Mucosa of descending colon (tissue), 3 donors: ENCODE results near the gene ZNF296. TPM values are rescaled to one million over a fixed set of nuclear protein-coding genes. Genes with fewer than 3 reads are reported as not detected.

Experiments
- ATAC-seq: fragments of 200-7000 bp; cut with Tn5 transposase; one replicate; pipeline ENCODE4 v1.9.1; 2020; ENCODE audit warnings: mild to moderate bottlenecking, moderate library complexity
- DNase-seq, 3 donors: peaks; one replicate each; pipeline ENCODE4 v3.0.0-alpha.2; 2020
- H3K36me3 ChIP-seq: fragments of 200-600 bp; one replicate; pipeline ENCODE4 v1.8.0; 2021; ENCODE audit warnings: low read depth, mild to moderate bottlenecking
- H3K4me1 ChIP-seq: fragments of 200-600 bp; one replicate; pipeline ENCODE4 v1.8.0; 2021; ENCODE audit warnings: low read depth, mild to moderate bottlenecking
- H3K4me3 ChIP-seq: fragments of 200-600 bp; one replicate; pipeline ENCODE4 v1.8.0; 2021; ENCODE audit warnings: mild to moderate bottlenecking
- H3K9me3 ChIP-seq: fragments of 200-600 bp; one replicate; pipeline ENCODE4 v1.8.0; 2021; ENCODE audit warnings: mild to moderate bottlenecking
- intact Hi-C, 2 donors: fragments of 100-400 bp; cut with DNase I in 1 of 2; cut with micrococcal nuclease in 1 of 2; formaldehyde crosslinking; loops; one replicate each; pipeline versions ENCODE4 v1.11.0 to v1.11.1; 2022; cut with DNase I, micrococcal nuclease
- total RNA-seq, 3 donors: library from RNA; stranded (reverse); fragmentation: NEBNext Ultra II Directional in 2 of 3; extraction: Animal tissue kit (Norgen Biotek cat#: 25700) in 2 of 3; gene quantifications; one replicate each; pipeline versions ENCODE4 v1.2.1 to v1.2.4, GENCODE V29; 2021 to 2023
- TF ChIP-seq, protein P1 (sequence below): fragments of 200-600 bp; IDR thresholded peaks from one replicate; pipeline ENCODE4 v1.8.0; 2022; ENCODE audit warnings: antibody characterized with exemption, mild to moderate bottlenecking
- donor health status: DM: no; HTN: no; CAD: no; lungs with moderate emphysema.
- donor health status: DM: no; HTN: no; CAD: no.
- donor health status: DM: no; HTN: yes; CAD: no.

ZNF296 gene
- total RNA-seq, 3 donors from 2014 or later, result 2.8 to 5.0 (median 4.9) TPM

DNA sequence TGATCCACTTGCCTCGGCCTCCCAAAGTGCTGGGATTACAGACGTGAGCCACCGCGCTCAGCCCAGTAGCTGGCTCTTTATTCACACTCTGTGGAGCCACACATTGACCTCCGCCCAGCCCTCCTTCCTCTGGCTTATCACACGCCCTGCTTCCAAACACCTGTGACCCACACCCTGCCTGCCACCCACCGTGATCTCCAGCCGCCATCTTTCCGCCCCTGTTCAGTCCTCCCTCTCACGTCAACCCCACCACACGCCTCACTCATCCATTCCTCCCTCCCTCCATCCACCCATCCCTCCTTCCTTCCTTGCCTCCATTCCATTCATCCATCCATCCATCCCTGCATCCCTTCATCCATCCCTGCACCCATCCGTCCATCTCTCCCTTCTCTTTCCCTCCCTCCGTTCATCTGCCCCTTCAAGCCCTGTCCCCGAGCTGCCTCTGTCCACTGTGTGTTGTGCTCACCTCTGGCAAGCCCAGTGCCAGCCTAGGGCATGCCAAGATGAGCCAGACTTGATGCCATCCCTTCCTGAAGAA, 17.6 kb downstream of the ZNF296 start:
- intact Hi-C loops, result no loop called here

DNA sequence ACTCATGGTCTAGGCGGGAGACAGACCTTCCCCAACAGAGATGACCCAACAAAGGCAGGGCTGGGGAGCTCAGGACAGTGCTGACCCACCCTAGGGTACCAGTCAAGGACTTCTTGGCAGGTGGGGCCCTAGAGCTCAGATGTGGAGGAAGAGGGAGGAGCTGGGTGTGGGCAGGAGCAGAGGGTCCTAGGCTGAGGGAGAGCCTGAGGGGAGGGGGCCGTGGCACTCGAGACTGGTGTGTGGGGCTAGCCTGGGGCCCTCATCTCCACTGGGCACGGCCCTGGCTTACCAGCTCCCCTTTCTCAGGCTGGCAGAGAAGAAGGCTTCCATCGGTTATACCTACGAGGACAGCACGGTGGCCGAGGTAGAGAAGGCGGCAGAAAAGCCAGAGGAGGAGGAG, 18.8 kb downstream of the ZNF296 start:
- DNase-seq (no peak), ATAC-seq (no peak)
- intact Hi-C loops, result no loop called here
- Histone ChIP-seq H3K9me3 (no peaks in the 10 kb centered on the region), H3K4me3 (no peak overlapping the region), H3K4me1 (no peaks in the 10 kb centered on the region), H3K36me3 (peaks cover 22% of the 10 kb centered on the region)
- TF ChIP-seq, protein P1, sequence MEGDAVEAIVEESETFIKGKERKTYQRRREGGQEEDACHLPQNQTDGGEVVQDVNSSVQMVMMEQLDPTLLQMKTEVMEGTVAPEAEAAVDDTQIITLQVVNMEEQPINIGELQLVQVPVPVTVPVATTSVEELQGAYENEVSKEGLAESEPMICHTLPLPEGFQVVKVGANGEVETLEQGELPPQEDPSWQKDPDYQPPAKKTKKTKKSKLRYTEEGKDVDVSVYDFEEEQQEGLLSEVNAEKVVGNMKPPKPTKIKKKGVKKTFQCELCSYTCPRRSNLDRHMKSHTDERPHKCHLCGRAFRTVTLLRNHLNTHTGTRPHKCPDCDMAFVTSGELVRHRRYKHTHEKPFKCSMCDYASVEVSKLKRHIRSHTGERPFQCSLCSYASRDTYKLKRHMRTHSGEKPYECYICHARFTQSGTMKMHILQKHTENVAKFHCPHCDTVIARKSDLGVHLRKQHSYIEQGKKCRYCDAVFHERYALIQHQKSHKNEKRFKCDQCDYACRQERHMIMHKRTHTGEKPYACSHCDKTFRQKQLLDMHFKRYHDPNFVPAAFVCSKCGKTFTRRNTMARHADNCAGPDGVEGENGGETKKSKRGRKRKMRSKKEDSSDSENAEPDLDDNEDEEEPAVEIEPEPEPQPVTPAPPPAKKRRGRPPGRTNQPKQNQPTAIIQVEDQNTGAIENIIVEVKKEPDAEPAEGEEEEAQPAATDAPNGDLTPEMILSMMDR, result no peak

More for the DNA sequence above, 17.6 kb downstream of the ZNF296 start:
- Histone ChIP-seq H3K4me3 (no peak overlapping the region), H3K36me3 (peaks cover 22% of the 10 kb centered on the region), H3K9me3 (no peaks in the 10 kb centered on the region), H3K4me1 (no peaks in the 10 kb centered on the region)
- DNase-seq, result no peak
- TF ChIP-seq, protein P1, result no peak
- no peak for ATAC-seq

DNA sequence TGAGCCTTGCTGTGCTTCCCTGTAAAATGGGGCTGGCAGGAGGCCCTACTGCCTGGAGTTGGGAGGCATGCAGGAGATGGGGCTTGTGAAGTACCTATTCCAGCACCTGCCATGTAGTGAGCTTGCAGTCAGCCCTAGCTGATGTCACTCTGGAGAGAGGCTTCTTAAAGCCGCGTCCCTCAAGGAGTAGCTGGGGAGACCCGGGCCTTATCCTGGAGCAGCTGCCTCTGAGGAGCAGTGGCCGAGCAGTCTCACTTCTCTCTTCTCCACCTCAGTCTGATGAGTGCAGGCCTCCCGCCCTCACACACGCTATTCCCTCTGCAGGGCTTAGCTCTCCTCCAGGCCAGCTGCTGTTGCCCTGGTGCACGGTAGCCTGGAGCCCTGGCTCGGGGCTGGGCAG, 19.4 kb downstream of the ZNF296 start:
- DNase-seq, result no peak
- intact Hi-C loops, result no loop called here
- no peak overlapping the region for H3K4me3 ChIP-seq
- TF ChIP-seq, protein P1, result no peak
- no peak for ATAC-seq
- no peaks in the 10 kb centered on the region for H3K4me1 ChIP-seq
- no peaks in the 10 kb centered on the region for H3K9me3 ChIP-seq
- peaks cover 22% of the 10 kb centered on the region for H3K36me3 ChIP-seq

DNA sequence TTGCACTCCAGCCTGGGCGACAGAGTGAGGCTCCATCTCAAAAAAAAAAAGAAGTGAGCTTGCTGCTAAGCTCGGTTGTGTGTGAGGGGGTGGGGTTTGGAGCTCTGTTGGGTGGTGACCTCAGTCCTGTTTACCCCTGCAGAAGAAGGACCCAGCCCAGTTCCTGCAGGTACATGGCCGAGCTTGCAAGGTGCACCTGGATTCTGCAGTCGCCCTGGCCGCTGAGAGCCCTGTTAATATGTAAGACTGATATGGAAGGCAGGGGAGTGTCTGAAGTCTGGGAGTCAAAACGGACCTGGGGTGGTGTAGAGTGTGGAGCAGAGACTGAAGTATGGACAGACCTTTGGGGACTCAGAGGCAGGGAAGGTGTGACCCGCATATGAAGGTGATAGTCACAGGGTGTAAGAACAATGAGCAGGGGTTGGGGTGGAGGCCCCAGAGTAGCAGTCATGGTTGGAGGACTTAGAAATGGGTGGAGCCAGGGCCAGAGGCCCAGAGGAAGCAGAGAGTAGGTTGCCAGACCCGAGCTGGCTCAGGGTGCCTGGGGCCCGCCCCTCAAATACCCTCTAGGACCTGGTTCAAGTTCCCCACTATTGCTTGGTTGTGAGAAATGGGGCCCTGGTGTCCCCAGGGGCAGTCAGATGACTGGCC, 24.2 kb downstream of the ZNF296 start:
- Histone ChIP-seq H3K4me3 (no peak overlapping the region), H3K9me3 (no peaks in the 10 kb centered on the region), H3K4me1 (peaks cover 4% of the 10 kb centered on the region), H3K36me3 (peaks cover 5% of the 10 kb centered on the region)
- ATAC-seq, result peak; percentile 84
- TF ChIP-seq, protein P1, result no peak
- DNase-seq, result peak in 2 of 3 donors; percentile 49 to 63
- intact Hi-C loops, result no loop called here

DNA sequence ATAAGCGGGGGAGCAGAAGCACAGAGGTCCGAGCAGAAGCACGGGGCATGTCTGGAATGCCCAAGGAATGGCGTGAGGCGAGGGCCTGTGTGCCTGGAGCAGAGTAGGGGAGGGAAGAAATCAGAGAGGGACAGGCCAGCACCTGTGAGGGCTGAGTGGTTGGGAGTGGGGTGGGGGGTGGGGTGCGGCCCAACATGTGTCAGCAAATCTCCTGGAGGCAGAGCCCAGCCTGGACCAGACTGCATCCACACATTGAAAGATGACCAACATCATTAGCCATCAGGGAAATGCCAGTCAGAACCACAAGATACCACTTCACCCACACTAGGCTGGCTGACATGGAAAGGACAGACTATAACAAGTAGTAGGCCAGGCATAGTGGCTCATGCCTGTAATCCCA, 26.2 kb downstream of the ZNF296 start:
- Histone ChIP-seq H3K4me3 (no peak overlapping the region), H3K4me1 (peaks cover 9% of the 10 kb centered on the region), H3K9me3 (no peaks in the 10 kb centered on the region), H3K36me3 (peaks cover 5% of the 10 kb centered on the region)
- ATAC-seq (no peak), DNase-seq (no peak)
- TF ChIP-seq, protein P1, result no peak
- intact Hi-C loops, result no loop called here
